Gastrocnemius medialis (tissue), 4 donors: ENCODE data around the gene TMPRSS2. TPM values are rescaled to one million over a fixed set of nuclear protein-coding genes. Genes with fewer than 3 reads are reported as not detected.

Experiments used
- ATAC-seq, 2 donors: fragments of 150-250 bp; one replicate each; pipeline ENCODE4 v1.9.1; 2016
- DNase-seq, 2 donors: peaks; one replicate each; pipeline ENCODE4 v3.0.0-alpha.2; 2019
- H3K27ac ChIP-seq, 4 donors: fragments of 200-600 bp; sonication (generic); 1 replicate in 1 of 4; 2 replicates in 3 of 4; pipeline ENCODE4 v1.5.1; 2016 to 2018; ENCODE audit warnings: mild to moderate bottlenecking in 2 of 4, moderate library complexity in 1 of 4
- H3K27me3 ChIP-seq, 3 donors: fragments of 200-600 bp; sonication (generic) in 2 of 3; 1 replicate in 1 of 3; 2 replicates in 2 of 3; pipeline versions ENCODE4 v1.5.1 to v1.6.0; 2016 to 2019; ENCODE audit warnings: mild to moderate bottlenecking in 1 of 3, moderate library complexity in 1 of 3
- H3K36me3 ChIP-seq, 2 donors: fragments of 200-600 bp; sonication (generic) in 1 of 2; one replicate each; pipeline ENCODE4 v1.5.1; 2017 to 2018
- H3K4me1 ChIP-seq, 2 donors: fragments of 200-600 bp; sonication (generic) in 1 of 2; one replicate each; pipeline ENCODE4 v1.5.1; 2016 to 2017; ENCODE audit warnings: mild to moderate bottlenecking in 2 of 2
- H3K4me3 ChIP-seq, 4 donors: fragments of 200-600 bp; sonication (generic) in 3 of 4; 1 replicate in 1 of 4; 2 replicates in 3 of 4; pipeline ENCODE4 v1.5.1; 2016 to 2019; ENCODE audit warnings: mild to moderate bottlenecking in 2 of 4
- H3K9me3 ChIP-seq, 3 donors: fragments of 200-600 bp; sonication (generic) in 2 of 3; 1 replicate in 1 of 3; 2 replicates in 2 of 3; pipeline ENCODE4 v1.5.1; 2016 to 2019
- POLR2A ChIP-seq, 2 donors: fragments of 450-650 bp; IDR thresholded peaks; one replicate each; pipeline ENCODE4 v1.6.1; 2017; ENCODE audit warnings: antibody characterized with exemption in 2 of 2, mild to moderate bottlenecking in 2 of 2, moderate library complexity in 2 of 2
- in situ Hi-C, 4 donors: fragments of 200-750 bp; cut with MboI; loops; one replicate each; pipeline versions ENCODE4 v1.15.0 to v1.8.0; 2017; ENCODE audit warnings: low sequenced_read_pairs in 4 of 4
- intact Hi-C: fragments of 100-400 bp; cut with DNase I; formaldehyde crosslinking; loops from one replicate; pipeline ENCODE4 v1.15.1; 2023; ENCODE audit warnings: low total_unique reads
- total RNA-seq, 4 donors: library from RNA; depleted of rRNA; stranded (reverse); fragments of >200 nt; gene quantifications; one replicate each; pipeline versions ENCODE4 v1.1.0 to v1.2.3, GENCODE V29; 2016
- TF ChIP-seq, protein P1 (sequence below), 5 experiments: fragments of 450-650 bp in 3 of 5; fragments of 200-600 bp in 2 of 5; sonication (generic) in 2 of 5; IDR thresholded peaks in 4 of 5; conservative IDR thresholded peaks in 1 of 5; 1 replicate in 4 of 5; 2 replicates in 1 of 5; pipeline ENCODE4 v1.5.1; 2016 to 2019; ENCODE audit warnings: antibody characterized with exemption in 5 of 5, mild to moderate bottlenecking in 3 of 5, moderate library complexity in 3 of 5

Gene TMPRSS2
- total RNA-seq, 4 donors from 2014 or later = 0.09 to 1.2 TPM; not detected in 2

DNA sequence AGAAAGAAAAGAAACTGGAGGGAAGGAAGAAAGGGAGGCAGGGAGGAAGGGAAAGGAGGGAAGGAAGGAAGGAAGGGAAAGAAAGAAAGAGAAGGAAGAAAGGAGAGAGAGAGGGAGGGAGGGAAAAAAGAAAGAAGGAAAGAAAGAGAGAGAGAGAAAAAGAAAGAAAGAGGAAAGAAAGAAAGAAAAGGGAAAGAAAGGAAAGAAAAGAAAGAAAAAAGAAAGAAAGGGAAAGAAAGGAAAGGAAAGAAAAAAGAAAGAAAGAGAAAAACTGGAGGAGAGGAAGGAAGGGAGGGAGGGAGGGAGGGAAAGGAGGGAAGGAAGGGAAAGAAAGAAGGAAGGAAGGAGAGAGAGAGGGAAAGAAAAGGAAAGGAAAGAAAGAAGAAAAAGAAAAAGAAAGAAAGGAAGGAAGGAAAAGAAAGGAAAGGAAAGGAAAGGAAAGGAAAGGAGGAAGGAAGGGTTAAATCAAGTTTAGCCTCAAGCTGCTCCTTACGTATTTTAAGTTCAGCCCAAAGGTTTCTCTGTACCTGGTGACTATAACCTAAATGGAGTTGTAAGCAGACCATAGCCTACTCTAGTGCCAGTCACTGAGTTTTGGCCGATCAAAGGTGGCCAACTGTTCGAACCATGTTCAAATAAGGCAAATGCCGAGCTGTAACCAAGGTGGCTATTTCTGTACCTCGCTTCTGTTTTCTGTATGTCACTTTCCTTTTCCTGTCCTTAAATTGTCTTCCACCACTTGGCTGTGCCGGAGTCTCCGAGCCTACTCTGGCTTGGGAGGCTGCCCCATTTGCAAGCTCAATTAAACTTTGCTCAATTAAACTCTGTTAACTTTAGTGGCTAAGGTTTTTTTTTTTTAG is 37.8 kb upstream of the TMPRSS2 start:
- ATAC-seq = no peak
- intact Hi-C loops = no loop called here
- in situ Hi-C loops = no loop called here

DNA sequence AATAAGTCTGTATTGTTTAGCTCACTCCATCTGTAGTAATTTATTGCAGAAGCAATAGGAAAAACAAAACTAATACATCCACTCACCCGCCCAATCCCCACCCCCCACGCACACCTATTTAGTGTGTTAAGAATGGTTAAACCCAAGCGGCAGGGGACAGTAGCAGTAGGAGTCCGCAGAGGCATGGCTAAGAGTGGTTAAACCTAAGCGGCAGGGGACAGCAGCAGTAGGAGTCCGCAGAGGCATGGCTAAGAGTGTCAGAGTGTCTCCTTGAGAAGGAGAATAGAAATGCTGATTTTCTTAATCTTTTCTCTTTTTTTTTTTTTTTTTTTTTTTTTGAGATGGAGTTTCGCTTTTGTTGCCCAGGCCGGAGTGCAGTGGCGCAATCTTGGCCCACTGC is 34.8 kb upstream of the TMPRSS2 start:
- Histone ChIP-seq H3K9me3 (no peaks in the 10 kb centered on the region), H3K4me3 (no peak overlapping the region), H3K4me1 (no peaks in the 10 kb centered on the region), H3K27me3 (peaks cover 0 to 19% (median 0%) of the 10 kb centered on the region in 3 donors), H3K36me3 (no peaks in the 10 kb centered on the region), H3K27ac (no peak overlapping the region)
- in situ Hi-C loops (no loop called here), intact Hi-C loops (no loop called here)
- ATAC-seq (no peak), DNase-seq (no peak)
- TF ChIP-seq, protein P1, sequence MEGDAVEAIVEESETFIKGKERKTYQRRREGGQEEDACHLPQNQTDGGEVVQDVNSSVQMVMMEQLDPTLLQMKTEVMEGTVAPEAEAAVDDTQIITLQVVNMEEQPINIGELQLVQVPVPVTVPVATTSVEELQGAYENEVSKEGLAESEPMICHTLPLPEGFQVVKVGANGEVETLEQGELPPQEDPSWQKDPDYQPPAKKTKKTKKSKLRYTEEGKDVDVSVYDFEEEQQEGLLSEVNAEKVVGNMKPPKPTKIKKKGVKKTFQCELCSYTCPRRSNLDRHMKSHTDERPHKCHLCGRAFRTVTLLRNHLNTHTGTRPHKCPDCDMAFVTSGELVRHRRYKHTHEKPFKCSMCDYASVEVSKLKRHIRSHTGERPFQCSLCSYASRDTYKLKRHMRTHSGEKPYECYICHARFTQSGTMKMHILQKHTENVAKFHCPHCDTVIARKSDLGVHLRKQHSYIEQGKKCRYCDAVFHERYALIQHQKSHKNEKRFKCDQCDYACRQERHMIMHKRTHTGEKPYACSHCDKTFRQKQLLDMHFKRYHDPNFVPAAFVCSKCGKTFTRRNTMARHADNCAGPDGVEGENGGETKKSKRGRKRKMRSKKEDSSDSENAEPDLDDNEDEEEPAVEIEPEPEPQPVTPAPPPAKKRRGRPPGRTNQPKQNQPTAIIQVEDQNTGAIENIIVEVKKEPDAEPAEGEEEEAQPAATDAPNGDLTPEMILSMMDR (IDR thresholded peaks at IDR 0.05 in 4 of 5, conservative IDR thresholded peaks at IDR 0.05 in 1 of 5) = no peak
- TF ChIP-seq POLR2A (IDR thresholded peaks at IDR 0.05) = no peak

More for the DNA sequence above, 37.8 kb upstream of the TMPRSS2 start:
- Histone ChIP-seq H3K36me3 (no peaks in the 10 kb centered on the region), H3K9me3 (no peaks in the 10 kb centered on the region), H3K27ac (no peak overlapping the region), H3K4me3 (no peak overlapping the region), H3K4me1 (no peaks in the 10 kb centered on the region), H3K27me3 (peaks cover 0 to 16% (median 0%) of the 10 kb centered on the region in 3 donors)
- DNase-seq = no peak
- TF ChIP-seq, protein P1 (IDR thresholded peaks at IDR 0.05 in 4 of 5, conservative IDR thresholded peaks at IDR 0.05 in 1 of 5) = no peak
- TF ChIP-seq POLR2A (IDR thresholded peaks at IDR 0.05) = no peak

DNA sequence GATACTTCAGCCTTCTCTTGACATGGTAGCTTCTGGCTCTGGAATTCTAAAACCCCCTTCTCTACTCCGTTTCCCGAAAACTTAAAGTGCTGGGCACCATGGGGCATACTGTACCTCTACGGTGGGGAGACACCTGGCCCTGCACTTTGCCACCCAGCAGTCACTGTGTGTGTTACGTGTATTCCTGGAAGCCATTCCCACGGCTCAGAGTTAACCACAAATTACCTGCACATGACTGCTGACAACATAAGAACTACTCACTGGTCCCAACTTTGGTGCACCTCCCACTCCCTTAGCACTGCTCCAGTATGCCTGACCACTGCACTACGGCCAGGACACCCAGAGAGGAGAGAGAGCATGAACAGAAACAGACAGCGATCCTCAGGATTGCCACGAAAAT is 29.4 kb upstream of the TMPRSS2 start:
- peaks cover 0 to 12% (median 0%) of the 10 kb centered on the region in 3 donors for H3K27me3 ChIP-seq
- DNase-seq (no peak), ATAC-seq (no peak)
- TF ChIP-seq POLR2A (IDR thresholded peaks at IDR 0.05) = no peak
- TF ChIP-seq, protein P1 (IDR thresholded peaks at IDR 0.05 in 4 of 5, conservative IDR thresholded peaks at IDR 0.05 in 1 of 5) = no peak
- no peaks in the 10 kb centered on the region for H3K36me3 ChIP-seq
- H3K27ac ChIP-seq = no peak overlapping the region
- intact Hi-C loops (no loop called here), in situ Hi-C loops (no loop called here)
- H3K4me1 ChIP-seq = no peaks in the 10 kb centered on the region
- H3K4me3 ChIP-seq = no peak overlapping the region
- H3K9me3 ChIP-seq = no peaks in the 10 kb centered on the region

DNA sequence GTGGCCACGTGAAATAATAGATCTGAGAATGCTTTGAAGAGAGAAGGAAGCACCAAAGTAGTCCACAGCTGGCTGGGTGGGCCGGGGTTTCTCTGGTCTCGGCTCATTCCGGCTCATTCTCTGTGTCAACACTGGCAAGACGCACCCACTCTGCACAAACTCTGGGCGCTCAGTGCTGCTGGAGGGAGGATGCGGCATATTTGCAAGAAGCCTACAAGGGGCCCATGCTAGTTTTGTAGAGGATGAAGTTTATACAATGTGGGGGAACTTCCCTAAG is 28.8 kb upstream of the TMPRSS2 start:
- ATAC-seq = no peak
- no peaks in the 10 kb centered on the region for H3K4me1 ChIP-seq
- H3K27me3 ChIP-seq = peaks cover 0 to 12% (median 0%) of the 10 kb centered on the region in 3 donors
- no peaks in the 10 kb centered on the region for H3K36me3 ChIP-seq
- H3K4me3 ChIP-seq = no peak overlapping the region
- in situ Hi-C loops (no loop called here), intact Hi-C loops (no loop called here)
- TF ChIP-seq POLR2A (IDR thresholded peaks at IDR 0.05) = no peak
- TF ChIP-seq, protein P1 (IDR thresholded peaks at IDR 0.05 in 4 of 5, conservative IDR thresholded peaks at IDR 0.05 in 1 of 5) = no peak
- no peaks in the 10 kb centered on the region for H3K9me3 ChIP-seq
- H3K27ac ChIP-seq = no peak overlapping the region
- no peak for DNase-seq
